Anterior cingulate cortex (tissue), 58 donors: ENCODE results near the gene DAZAP1.

ENCODE experiments used
- DNase-seq, 58 donors: peaks; one replicate each; lab custom pipeline; 2025; lab: John Stamatoyannopoulos, UW

The DAZAP1 gene

DNA sequence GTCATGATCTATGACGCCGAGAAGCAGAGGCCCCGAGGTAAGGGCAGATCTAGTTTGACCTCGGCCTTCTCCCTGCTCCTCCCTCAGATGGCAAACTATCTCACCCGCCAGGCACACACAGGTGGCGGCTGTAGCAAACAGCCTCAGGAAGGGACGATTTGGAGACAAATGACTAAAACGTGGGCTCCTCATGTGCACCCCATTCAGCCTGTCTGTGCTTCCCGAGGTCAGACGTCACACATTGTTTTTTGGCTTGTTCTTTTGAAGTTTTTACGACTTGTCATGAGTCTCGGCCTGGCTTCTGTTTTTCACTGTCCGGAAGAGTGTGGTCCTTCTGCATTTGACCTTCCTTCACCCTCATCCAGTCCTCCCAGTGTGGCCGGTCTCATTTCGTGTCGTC is 15.0 kb downstream of the DAZAP1 start:
- no peak for DNase-seq

DNA sequence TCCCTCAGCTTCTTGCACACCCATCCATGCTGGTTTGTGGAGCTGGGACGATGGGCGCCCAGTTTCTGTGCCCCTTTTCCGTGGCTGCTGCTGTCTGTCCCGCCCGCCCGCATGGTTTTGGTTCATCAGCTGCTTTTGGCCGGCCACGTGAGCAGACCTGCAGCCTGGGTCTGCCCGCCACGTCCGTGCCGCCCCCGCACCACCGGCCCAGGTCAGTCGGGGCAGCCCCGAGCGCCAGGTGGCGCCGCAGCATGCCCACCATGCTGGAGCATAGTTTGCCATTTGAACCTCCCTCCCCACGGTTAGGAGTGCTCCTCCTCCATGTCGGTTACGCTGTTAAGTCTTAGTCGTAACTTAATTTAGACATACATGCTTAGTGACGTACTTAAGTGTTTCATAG is 15.6 kb downstream of the DAZAP1 start:
- no peak for DNase-seq

- no peak for DNase-seq
Observed at GRCh38 chr19:1423436-1424191, 16.2 kb downstream of the DAZAP1 start.

GRCh38 chr19:1424192-1424955 is 17.0 kb downstream of the DAZAP1 start:
- DNase-seq, result no peak

DNA sequence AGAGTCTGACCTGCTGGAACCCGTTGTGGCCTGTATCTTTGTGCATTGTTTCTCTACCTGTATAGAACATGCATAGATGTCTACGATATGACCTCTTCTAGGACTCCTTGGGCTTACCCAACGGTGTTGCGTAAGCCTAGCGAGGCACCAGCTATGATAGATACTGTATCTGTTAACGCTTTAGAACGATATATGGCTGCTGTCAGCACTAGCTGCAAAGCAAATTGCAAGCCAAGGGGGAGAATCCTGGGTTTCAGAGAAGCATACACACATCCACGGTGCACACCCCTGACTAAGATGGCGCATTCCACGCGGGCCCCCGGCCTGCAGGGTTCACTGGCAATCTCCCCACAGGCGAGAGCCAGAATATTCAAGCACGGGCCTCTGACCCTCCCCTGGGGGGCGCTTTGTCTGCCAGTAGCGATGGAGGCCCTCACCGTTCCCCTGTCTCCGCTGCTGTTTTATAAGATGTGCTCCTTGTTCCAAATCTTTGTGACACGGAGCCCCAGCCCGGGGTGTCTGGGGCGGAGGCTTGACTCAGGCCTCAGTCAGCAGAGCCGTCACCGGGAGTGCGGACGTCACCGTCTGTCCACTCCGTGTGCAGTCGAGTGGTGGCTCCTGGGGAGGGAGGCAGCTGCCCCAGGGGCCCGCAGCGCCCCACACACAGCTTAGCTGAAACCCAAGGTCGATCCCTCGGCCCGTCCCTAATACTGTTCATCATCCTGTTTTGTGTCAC is 17.9 kb downstream of the DAZAP1 start:
- no peak for DNase-seq

GRCh38 chr19:1425902-1426301 is 18.5 kb downstream of the DAZAP1 start:
- no peak for DNase-seq

DNA sequence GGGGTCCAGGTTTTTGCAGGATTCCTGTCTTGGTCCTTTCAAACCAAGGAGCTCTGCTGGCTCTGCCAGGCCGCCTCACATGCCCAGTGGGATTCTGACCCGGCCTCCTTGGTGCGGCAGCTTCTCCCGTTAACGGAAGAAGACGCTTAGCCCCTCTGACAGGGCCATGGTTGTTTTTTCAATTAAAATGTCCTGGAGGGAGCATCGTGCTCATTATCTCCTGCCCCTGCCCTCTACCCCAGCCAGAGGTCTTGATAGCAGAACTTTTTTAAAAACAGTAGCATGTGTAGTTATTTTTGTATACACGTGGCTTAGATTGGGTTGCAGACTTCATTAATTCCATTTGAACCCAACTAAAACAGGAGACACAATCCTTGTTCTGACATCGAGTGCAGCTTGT is 19.4 kb downstream of the DAZAP1 start:
- DNase-seq, result no peak

GRCh38 chr19:1427221-1427920 is 20.0 kb downstream of the DAZAP1 start:
- peak in 14 of 58 donors; percentile 7 to 58 (median 32) for DNase-seq

- no peak for DNase-seq
Observed at GRCh38 chr19:1428738-1429391, 21.5 kb downstream of the DAZAP1 start.

GRCh38 chr19:1429750-1430149 is 22.4 kb downstream of the DAZAP1 start:
- no peak for DNase-seq

GRCh38 chr19:1430246-1430645 is 22.9 kb downstream of the DAZAP1 start:
- DNase-seq, result no peak

DNA sequence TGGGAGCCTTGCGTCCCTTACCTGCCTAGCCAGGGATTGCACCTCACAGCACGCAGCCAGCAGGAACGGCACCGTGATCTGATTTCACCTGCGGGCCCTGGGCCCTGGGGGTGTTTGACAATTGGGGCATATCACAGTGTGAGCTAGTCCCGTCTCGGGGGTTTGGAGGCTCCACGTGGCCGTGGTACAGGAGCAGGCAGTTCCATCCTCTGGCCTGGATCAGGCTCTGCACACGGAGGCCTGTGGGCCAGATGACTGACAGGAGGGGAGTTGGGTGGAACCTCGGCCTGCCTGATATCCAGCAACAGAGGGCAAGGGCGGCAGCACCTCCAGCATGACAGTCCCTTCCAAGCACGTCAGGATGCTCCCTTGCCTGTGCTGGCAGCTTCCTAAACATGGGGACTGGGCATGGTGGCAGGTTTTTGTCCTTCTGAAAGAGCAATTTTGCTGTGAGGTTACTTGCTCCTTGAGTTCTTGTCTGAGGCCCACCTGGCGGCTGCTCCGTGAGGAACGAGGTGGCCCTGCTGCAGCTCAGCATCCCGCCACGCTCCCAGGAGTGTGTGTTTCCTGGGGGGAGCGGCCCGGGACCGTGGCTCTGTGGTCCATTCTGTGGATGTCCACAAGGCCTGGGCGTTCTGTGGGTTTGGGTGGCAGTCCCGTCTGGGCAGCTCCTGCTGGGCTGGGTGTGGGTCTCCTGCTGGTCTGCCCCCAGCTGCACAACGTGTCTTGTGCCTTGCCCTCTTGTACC is 24.5 kb downstream of the DAZAP1 start:
- no peak for DNase-seq

DNA sequence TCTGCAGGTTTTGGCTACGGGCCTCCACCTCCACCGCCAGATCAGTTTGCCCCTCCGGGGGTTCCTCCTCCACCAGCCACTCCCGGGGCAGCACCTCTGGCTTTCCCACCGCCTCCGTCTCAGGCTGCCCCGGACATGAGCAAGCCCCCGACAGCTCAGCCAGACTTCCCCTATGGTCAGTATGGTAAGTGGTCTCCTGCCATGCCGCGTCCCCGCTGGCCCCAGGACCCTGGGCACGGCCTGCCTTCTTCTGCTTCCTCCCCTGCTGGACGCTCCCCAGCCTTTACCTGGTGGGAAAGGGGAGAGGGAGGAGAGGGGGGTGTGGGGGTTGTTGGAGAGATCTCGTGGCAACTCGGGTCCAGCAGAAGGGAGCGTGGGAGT is 25.1 kb downstream of the DAZAP1 start:
- peak in 1 of 58 donors; percentile 14 for DNase-seq

DNA sequence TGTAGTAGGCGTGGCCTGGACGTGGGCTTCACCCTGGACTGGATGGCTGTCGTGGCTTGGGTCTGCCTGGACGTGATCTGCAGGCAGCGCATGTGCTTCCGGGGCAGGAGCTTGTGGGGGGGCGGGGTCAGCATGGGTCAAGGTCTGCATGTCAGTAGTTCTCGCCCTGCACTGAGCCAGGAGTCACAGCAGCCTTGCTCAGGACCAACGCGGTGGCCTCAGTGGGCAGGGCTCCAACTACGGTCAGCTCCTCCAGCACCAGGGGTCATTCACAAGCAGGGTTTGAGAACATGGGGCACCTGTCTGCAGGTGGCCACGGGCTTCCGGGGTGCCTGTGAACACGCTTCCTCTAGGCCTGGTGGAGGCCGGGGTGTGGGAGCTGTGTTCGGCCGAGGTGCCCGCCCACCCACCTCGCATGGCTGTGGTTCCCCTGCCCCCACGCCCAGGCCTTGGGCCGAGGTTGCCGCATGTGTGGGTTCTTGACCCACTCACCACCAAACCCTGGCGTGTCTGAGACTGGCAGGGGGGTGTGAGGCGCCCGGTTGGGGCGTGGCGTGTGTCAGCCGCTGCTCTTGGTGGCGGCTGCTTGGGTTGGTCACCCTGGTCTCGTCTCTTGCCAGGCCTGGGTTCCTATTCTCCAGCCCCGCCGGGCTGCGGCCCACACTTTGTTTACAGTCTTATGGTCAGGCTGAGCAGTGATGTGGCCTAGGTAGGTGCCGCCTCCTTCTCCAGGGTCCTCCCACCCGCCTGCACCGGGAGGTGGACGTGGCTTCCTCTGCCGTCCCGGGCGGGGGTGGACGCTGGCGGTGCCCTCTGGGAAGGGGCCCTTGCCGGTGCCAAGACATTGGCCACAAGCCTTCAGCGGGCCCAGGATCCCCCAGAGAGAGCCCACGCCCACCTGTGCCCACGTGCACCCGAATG is 26.0 kb downstream of the DAZAP1 start:
- DNase-seq, result no peak

DNA sequence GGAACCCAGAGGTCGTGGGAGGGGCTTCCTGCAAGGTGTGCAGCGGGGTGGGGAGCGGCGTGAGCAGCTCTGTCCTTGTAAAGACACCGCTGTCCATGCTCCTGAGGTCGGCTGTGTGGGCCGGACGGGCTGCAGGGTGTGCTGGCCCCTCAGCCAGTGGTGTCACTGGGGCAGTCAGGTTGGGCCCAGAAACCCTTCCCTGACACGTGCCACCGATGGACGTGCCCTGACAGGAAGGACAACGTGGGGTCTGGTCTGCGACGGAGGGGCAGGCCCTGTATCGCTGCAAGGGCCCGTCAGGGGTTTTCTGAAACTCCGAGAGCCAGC is 26.6 kb downstream of the DAZAP1 start:
- DNase-seq, result no peak

GRCh38 chr19:1434577-1435060 is 27.2 kb downstream of the DAZAP1 start:
- DNase-seq, result no peak

- DNase-seq, result no peak
Observed at GRCh38 chr19:1435378-1435989, 28.1 kb downstream of the DAZAP1 start.

DNA sequence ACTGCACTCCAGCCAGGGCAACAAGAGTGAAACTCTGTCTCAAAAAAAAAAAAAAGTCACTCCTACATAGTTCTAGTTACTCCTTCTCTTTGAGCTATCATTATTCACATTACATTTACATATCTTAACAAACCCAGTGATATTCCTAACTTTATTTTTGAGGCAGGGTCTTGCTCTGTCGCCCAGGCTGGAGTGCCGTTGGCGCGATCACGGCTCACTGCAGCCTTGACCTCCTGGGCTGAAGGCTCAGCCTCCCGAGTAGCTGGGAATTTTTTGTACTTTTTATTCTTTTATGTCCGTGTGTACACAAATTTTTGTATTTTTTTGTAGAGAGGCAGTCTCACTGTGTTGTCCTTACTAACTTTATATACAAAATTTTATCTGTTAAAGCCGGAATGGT is 30.2 kb downstream of the DAZAP1 start:
- DNase-seq, result no peak
